HG03565 (cell line): ENCODE measurements around the gene TLNRD1.
"Not testable (repeated sequence)": the region's sequence is repeated elsewhere in the genome, so short reads cannot be mapped to it uniquely, and the experiment has no call there.

ENCODE experiments used
- ATAC-seq: cut with Tn5 transposase; IDR thresholded peaks from one replicate; pipeline ENCODE4 v1.9.1; 2021; ENCODE audit warnings: mild to moderate bottlenecking, moderate library complexity; ENCODE audit not compliant: unreplicated experiment

Gene TLNRD1

GRCh38 chr15:81000624-81001151, at the start of gene TLNRD1:
Gene TLNRD1, plus strand, starts transcription at chr15:81000923. Its CDS starts 1,349 bp downstream, at chr15:81002272.
- ATAC-seq, result peak; percentile 42

GRCh38 chr15:80951941-80952340, 48.8 kb upstream of the TLNRD1 start:
- no peak for ATAC-seq

- no peak for ATAC-seq
Measured at GRCh38 chr15:80953001-80953952, 47.4 kb upstream of the TLNRD1 start.

GRCh38 chr15:80953953-80954778, 46.6 kb upstream of the TLNRD1 start:
- no peak for ATAC-seq

- ATAC-seq, result not testable (repeated sequence)
Measured at GRCh38 chr15:80955571-80956452, 44.9 kb upstream of the TLNRD1 start.

- no peak for ATAC-seq
Measured at GRCh38 chr15:80957556-80957955, 43.2 kb upstream of the TLNRD1 start.

GRCh38 chr15:80957976-80958375, 42.7 kb upstream of the TLNRD1 start:
- ATAC-seq, result no peak

- ATAC-seq, result no peak
Measured at GRCh38 chr15:80958818-80959495, 41.8 kb upstream of the TLNRD1 start.

GRCh38 chr15:80965454-80965853, 35.3 kb upstream of the TLNRD1 start:
- not testable (repeated sequence) for ATAC-seq

GRCh38 chr15:80966431-80967197, 34.1 kb upstream of the TLNRD1 start:
- no peak for ATAC-seq

GRCh38 chr15:80967451-80967850, 33.3 kb upstream of the TLNRD1 start:
- ATAC-seq, result no peak

- ATAC-seq, result no peak
Measured at GRCh38 chr15:80967991-80968510, 32.7 kb upstream of the TLNRD1 start.

- ATAC-seq, result no peak
Measured at GRCh38 chr15:80969316-80969715, 31.4 kb upstream of the TLNRD1 start.

- ATAC-seq, result no peak
Measured at GRCh38 chr15:80970018-80970657, 30.6 kb upstream of the TLNRD1 start.

GRCh38 chr15:80970658-80971057, 30.1 kb upstream of the TLNRD1 start:
- ATAC-seq, result no peak

GRCh38 chr15:80971143-80971542, 29.6 kb upstream of the TLNRD1 start:
- ATAC-seq, result no peak

GRCh38 chr15:80972276-80972675, 28.4 kb upstream of the TLNRD1 start:
- ATAC-seq, result no peak

GRCh38 chr15:80974914-80975313, 25.8 kb upstream of the TLNRD1 start:
- no peak for ATAC-seq
